Right atrium auricular region (tissue), 2 donors: ENCODE results near the gene SARS1. TPM values are rescaled to one million over a fixed set of nuclear protein-coding genes. Genes with fewer than 3 reads are reported as not detected.

Source experiments
- DNase-seq: peaks from one replicate; pipeline ENCODE4 v3.0.0-alpha.2; 2019; ENCODE audit warnings: low spot score
- H3K27ac ChIP-seq, 2 donors: fragments of 200-600 bp; sonication (generic); 1 replicate in 1 of 2; 2 replicates in 1 of 2; pipeline ENCODE4 v1.5.1; 2016 to 2019
- H3K27me3 ChIP-seq, 2 donors: fragments of 200-600 bp; sonication (generic); one replicate each; pipeline versions ENCODE4 v1.5.1 to v1.6.0; 2017 to 2019
- H3K36me3 ChIP-seq: fragments of 200-600 bp; sonication (generic); one replicate; pipeline ENCODE4 v1.5.1; 2016
- H3K4me1 ChIP-seq, 2 donors: fragments of 200-600 bp; sonication (generic); one replicate each; pipeline versions ENCODE4 v1.5.1 to v1.6.0; 2017 to 2019
- H3K4me3 ChIP-seq, 2 donors: fragments of 200-600 bp; sonication (generic); 1 replicate in 1 of 2; 2 replicates in 1 of 2; pipeline ENCODE4 v1.5.1; 2017 to 2019; ENCODE audit warnings: mild to moderate bottlenecking in 1 of 2, moderate library complexity in 1 of 2
- H3K9me3 ChIP-seq, 2 donors: fragments of 200-600 bp; sonication (generic); one replicate each; pipeline ENCODE4 v1.5.1; 2019
- total RNA-seq, 2 donors: library from RNA; depleted of rRNA; stranded (reverse); fragments of >200 nt; gene quantifications; one replicate each; pipeline ENCODE4 v1.1.0, GENCODE V29; 2016
- TF ChIP-seq, protein P1 (sequence below), 2 donors: fragments of 200-600 bp; sonication (generic); IDR thresholded peaks; one replicate each; pipeline ENCODE4 v1.5.1; 2019; ENCODE audit warnings: antibody characterized with exemption in 2 of 2

The SARS1 gene
- total RNA-seq, 2 donors from 2014 or later, result 108 to 130 TPM

DNA sequence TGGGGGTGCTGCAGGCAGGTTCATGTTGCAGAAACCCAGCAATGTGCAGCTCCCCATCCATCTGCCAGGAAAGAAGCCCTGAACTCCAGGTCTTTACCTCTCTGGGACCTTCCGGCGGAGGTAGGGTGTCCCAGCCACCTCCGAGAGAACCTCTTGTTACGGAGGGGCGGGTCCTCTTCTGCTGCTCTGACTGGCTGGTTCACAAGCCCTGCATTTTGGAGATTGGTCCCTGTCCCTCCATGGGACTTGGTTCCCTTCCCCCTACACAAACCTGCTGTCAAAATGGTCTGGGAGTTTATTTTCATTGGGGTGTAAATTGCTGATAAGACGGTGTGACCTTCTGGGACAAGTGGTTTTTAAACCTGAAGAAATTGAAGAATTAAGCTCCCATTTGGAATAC lies 27.6 kb downstream of the SARS1 start:
- Histone ChIP-seq H3K4me1 (peaks cover 0 to 22% of the 10 kb centered on the region in 2 donors), H3K27ac (peak overlapping the region in 1 of 2 donors; percentile 63), H3K4me3 (no peak overlapping the region), H3K36me3 (peaks cover 24% of the 10 kb centered on the region), H3K9me3 (no peaks in the 10 kb centered on the region), H3K27me3 (no peaks in the 10 kb centered on the region)
- TF ChIP-seq, protein P1, sequence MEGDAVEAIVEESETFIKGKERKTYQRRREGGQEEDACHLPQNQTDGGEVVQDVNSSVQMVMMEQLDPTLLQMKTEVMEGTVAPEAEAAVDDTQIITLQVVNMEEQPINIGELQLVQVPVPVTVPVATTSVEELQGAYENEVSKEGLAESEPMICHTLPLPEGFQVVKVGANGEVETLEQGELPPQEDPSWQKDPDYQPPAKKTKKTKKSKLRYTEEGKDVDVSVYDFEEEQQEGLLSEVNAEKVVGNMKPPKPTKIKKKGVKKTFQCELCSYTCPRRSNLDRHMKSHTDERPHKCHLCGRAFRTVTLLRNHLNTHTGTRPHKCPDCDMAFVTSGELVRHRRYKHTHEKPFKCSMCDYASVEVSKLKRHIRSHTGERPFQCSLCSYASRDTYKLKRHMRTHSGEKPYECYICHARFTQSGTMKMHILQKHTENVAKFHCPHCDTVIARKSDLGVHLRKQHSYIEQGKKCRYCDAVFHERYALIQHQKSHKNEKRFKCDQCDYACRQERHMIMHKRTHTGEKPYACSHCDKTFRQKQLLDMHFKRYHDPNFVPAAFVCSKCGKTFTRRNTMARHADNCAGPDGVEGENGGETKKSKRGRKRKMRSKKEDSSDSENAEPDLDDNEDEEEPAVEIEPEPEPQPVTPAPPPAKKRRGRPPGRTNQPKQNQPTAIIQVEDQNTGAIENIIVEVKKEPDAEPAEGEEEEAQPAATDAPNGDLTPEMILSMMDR (IDR thresholded peaks at IDR 0.05), result no peak
- no peak for DNase-seq

DNA sequence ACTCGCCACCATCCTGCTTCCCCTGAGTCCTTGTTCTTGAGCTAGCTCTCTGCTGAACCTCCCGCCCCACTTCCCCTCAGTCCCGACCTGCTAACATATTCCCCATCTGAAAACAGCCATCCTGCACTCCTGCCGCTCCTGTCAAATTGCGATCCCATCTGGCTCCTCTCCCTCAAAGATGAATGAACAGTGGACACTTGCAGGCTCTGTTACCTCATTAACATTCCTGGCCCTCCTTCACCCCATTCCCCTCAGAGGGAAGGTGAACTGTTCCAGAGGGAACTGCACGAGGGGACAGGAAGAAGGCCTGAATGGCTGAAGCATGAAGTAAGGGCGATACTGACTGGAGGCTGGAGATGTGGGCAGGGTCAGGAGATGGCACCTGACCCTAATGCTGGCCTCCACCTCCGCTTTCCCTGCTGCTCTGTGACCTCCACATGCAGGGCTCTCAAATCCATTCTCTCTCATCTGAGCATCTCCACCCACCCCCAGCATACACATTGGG lies 28.2 kb downstream of the SARS1 start:
- peaks cover 19% of the 10 kb centered on the region for H3K36me3 ChIP-seq
- peak overlapping the region in 1 of 2 donors; percentile 24 for H3K27ac ChIP-seq
- peaks cover 0 to 22% of the 10 kb centered on the region in 2 donors for H3K4me1 ChIP-seq
- TF ChIP-seq, protein P1 (IDR thresholded peaks at IDR 0.05), result no peak
- no peaks in the 10 kb centered on the region for H3K27me3 ChIP-seq
- DNase-seq, result no peak
- H3K9me3 ChIP-seq, result no peaks in the 10 kb centered on the region
- no peak overlapping the region for H3K4me3 ChIP-seq

DNA sequence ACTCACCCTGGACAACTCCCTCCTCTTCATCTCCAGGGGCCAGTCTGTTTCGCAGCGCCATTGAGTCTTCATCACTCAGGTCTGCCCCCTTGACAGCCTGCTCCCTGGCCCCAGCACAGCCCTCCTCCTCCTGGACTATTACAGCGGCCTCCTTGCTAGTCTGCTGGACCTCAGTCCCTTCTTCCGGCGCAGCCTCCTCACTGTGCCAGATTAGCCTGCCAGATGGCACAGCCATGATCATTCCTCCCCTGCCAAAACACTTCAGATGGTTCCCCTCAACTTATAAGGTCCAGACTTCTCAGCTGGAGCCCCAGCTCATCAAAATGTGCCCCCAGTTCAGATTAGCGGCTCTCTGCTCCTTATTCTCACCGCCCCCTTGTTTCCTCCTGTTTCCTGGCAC lies 28.7 kb downstream of the SARS1 start:
- H3K9me3 ChIP-seq, result no peaks in the 10 kb centered on the region
- TF ChIP-seq, protein P1 (IDR thresholded peaks at IDR 0.05), result no peak
- peaks cover 0 to 22% of the 10 kb centered on the region in 2 donors for H3K4me1 ChIP-seq
- H3K27me3 ChIP-seq, result no peaks in the 10 kb centered on the region
- H3K36me3 ChIP-seq, result peaks cover 14% of the 10 kb centered on the region
- DNase-seq, result no peak
- H3K27ac ChIP-seq, result no peak overlapping the region
- H3K4me3 ChIP-seq, result no peak overlapping the region

DNA sequence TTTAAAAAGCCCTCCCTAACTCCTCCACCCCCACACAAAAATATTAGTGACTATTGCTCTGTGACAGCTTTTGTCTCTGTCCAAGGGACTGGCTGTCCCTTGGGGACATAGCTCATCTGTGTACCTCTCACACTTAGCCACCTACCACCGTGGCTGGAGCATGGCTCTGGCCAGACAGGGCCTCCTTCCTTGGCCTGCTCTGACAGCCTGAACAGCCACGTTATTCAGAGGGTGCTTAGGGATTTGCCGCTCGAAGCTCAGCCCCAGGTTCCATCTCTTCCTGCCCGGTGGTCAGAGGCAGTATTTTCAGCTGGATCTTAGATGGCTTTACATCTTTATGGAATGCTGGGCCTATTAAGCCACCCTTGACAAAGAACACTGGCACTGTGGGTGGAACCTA lies 29.5 kb downstream of the SARS1 start:
- Histone ChIP-seq H3K9me3 (no peaks in the 10 kb centered on the region), H3K4me3 (no peak overlapping the region), H3K27ac (no peak overlapping the region), H3K36me3 (peaks cover 6% of the 10 kb centered on the region), H3K27me3 (no peaks in the 10 kb centered on the region), H3K4me1 (peaks cover 0 to 22% of the 10 kb centered on the region in 2 donors)
- no peak for DNase-seq
- TF ChIP-seq, protein P1 (IDR thresholded peaks at IDR 0.05), result no peak

DNA sequence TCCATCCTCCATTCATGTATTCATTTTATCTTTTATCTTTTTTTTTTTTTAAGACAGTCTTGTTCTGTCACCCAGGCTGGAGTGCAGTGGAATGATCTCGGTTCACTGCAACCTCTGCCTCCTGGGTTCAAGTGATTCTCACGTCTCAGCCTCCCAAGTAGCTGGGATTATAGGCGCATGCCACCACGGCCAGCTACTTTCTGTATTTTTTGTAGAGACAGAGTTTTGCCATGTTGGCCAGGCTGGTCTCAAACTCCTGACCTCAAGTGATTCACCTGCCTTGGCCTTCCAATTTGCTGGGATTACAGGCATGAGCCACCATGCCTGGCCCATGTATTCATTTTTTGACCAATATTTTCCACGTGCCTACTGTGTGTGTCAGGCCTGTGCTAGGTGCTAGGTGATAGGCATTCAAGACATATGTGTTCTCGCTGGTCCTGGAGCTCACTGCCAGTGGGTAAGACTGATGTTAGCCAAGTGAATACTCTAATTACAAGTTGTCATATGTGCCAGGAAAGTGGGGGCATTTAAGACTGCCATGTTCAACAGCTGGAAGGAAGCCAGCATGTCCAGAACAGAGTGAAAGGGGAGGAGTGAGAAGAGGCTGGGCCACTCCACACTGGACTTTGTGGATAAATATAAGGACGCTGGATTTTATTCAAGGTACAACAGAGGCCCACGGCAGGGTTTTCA lies 30.3 kb downstream of the SARS1 start:
- DNase-seq, result no peak
- no peak overlapping the region for H3K4me3 ChIP-seq
- TF ChIP-seq, protein P1 (IDR thresholded peaks at IDR 0.05), result no peak
- H3K27ac ChIP-seq, result no peak overlapping the region
- H3K27me3 ChIP-seq, result no peaks in the 10 kb centered on the region
- no peaks in the 10 kb centered on the region for H3K36me3 ChIP-seq
- no peaks in the 10 kb centered on the region for H3K9me3 ChIP-seq
- peaks cover 0 to 25% of the 10 kb centered on the region in 2 donors for H3K4me1 ChIP-seq
